Measurements from ENCODE around the gene ARHGAP15. TPM values are rescaled to one million over a fixed set of nuclear protein-coding genes. Genes with fewer than 3 reads are reported as not detected.

The ARHGAP15 gene
- polyA plus RNA-seq, 1 experiment = not detected

- no peaks in the 10 kb centered on the region for H3K36me3 ChIP-seq (ENCODE audit: control insufficient read depth, insufficient read depth, low read length)
- DNase-seq (ENCODE audit: low read depth) = peak; percentile 13
- H3K27me3 ChIP-seq (ENCODE audit: control insufficient read depth, insufficient read depth, low read length) = no peaks in the 10 kb centered on the region
- ChIA-PET CTCF (no interaction called here), POLR2A (no interaction called here)
- TF ChIP-seq CTCF (IDR thresholded peaks at IDR 0.05; ENCODE audit: insufficient read depth, low read depth, low read length) = no peak
- no peak overlapping the region for H3K4me3 ChIP-seq (ENCODE audit: low read depth, low read length)
These were observed 242.4 kb downstream of the ARHGAP15 start for GRCh38 chr2:143371616-143372015.

- ChIA-PET POLR2A (no interaction called here), CTCF (interaction anchor here (1.1 kb wide), 1 partner anchor 22 kb away, joined by 3 read pairs; no protein-coding TSS in a partner anchor)
- no peak overlapping the region for H3K4me3 ChIP-seq (ENCODE audit: low read depth, low read length)
- no peak for DNase-seq (ENCODE audit: low read depth)
- H3K36me3 ChIP-seq (ENCODE audit: control insufficient read depth, insufficient read depth, low read length) = no peaks in the 10 kb centered on the region
- no peaks in the 10 kb centered on the region for H3K27me3 ChIP-seq (ENCODE audit: control insufficient read depth, insufficient read depth, low read length)
- TF ChIP-seq CTCF (IDR thresholded peaks at IDR 0.05; ENCODE audit: insufficient read depth, low read depth, low read length) = no peak
These were observed 246.2 kb downstream of the ARHGAP15 start for GRCh38 chr2:143375384-143375880.

- no peak for DNase-seq (ENCODE audit: low read depth)
- POLR2A ChIA-PET = no interaction called here
These were observed 249.8 kb downstream of the ARHGAP15 start for GRCh38 chr2:143378996-143379395.

GRCh38 chr2:143379955-143380354 is 250.7 kb downstream of the ARHGAP15 start:
- no peaks in the 10 kb centered on the region for H3K36me3 ChIP-seq (ENCODE audit: control insufficient read depth, insufficient read depth, low read length)
- CTCF ChIA-PET = no interaction called here
- no peak for TF ChIP-seq CTCF (IDR thresholded peaks at IDR 0.05; ENCODE audit: insufficient read depth, low read depth, low read length)
- H3K4me3 ChIP-seq (ENCODE audit: low read depth, low read length) = no peak overlapping the region
- POLR2A ChIA-PET = no interaction called here
- H3K27me3 ChIP-seq (ENCODE audit: control insufficient read depth, insufficient read depth, low read length) = no peaks in the 10 kb centered on the region
- DNase-seq (ENCODE audit: low read depth) = no peak

More at GRCh38 chr2:143378996-143379395, 249.8 kb downstream of the ARHGAP15 start:
- no peaks in the 10 kb centered on the region for H3K27me3 ChIP-seq (ENCODE audit: control insufficient read depth, insufficient read depth, low read length)
- no peaks in the 10 kb centered on the region for H3K36me3 ChIP-seq (ENCODE audit: control insufficient read depth, insufficient read depth, low read length)
- no peak for TF ChIP-seq CTCF (IDR thresholded peaks at IDR 0.05; ENCODE audit: insufficient read depth, low read depth, low read length)
- CTCF ChIA-PET = no interaction called here
- H3K4me3 ChIP-seq (ENCODE audit: low read depth, low read length) = no peak overlapping the region

GRCh38 chr2:143382573-143382972 is 253.4 kb downstream of the ARHGAP15 start:
- no peaks in the 10 kb centered on the region for H3K36me3 ChIP-seq (ENCODE audit: control insufficient read depth, insufficient read depth, low read length)
- H3K27me3 ChIP-seq (ENCODE audit: control insufficient read depth, insufficient read depth, low read length) = no peaks in the 10 kb centered on the region
- no peak for TF ChIP-seq CTCF (IDR thresholded peaks at IDR 0.05; ENCODE audit: insufficient read depth, low read depth, low read length)
- CTCF ChIA-PET = no interaction called here
- POLR2A ChIA-PET = no interaction called here
- no peak overlapping the region for H3K4me3 ChIP-seq (ENCODE audit: low read depth, low read length)
- DNase-seq (ENCODE audit: low read depth) = no peak
